GM21825 (cell line): ENCODE results near the gene OIP5.
"Not testable (repeated sequence)": the region's sequence is repeated elsewhere in the genome, so short reads cannot be mapped to it uniquely, and the experiment has no call there.

ENCODE experiments used
- ATAC-seq: cut with Tn5 transposase; IDR thresholded peaks from one replicate; pipeline ENCODE4 v1.9.1; 2021; ENCODE audit warnings: mild to moderate bottlenecking, moderate library complexity; ENCODE audit not compliant: unreplicated experiment

The OIP5 gene

GRCh38 chr15:41304149-41304770, 28.1 kb downstream of the OIP5 start:
- ATAC-seq: no peak

- ATAC-seq: no peak
Measured at GRCh38 chr15:41301587-41301986, 30.8 kb downstream of the OIP5 start.

- not testable (repeated sequence) for ATAC-seq
Measured at GRCh38 chr15:41301139-41301538, 31.3 kb downstream of the OIP5 start.

GRCh38 chr15:41292521-41292920, 39.9 kb downstream of the OIP5 start:
- ATAC-seq: no peak

GRCh38 chr15:41291065-41291631, 41.2 kb downstream of the OIP5 start:
- ATAC-seq: peak; percentile 81

- ATAC-seq: no peak
Measured at GRCh38 chr15:41289953-41290352, 42.4 kb downstream of the OIP5 start.

GRCh38 chr15:41288464-41288863, 43.9 kb downstream of the OIP5 start:
- no peak for ATAC-seq

GRCh38 chr15:41286665-41287333, 45.6 kb downstream of the OIP5 start:
- ATAC-seq: no peak

- no peak for ATAC-seq
Measured at GRCh38 chr15:41285285-41285684, 47.1 kb downstream of the OIP5 start.

- ATAC-seq: peak; percentile 1
Measured at GRCh38 chr15:41284427-41285177, 47.8 kb downstream of the OIP5 start.

GRCh38 chr15:41283653-41284426, 48.6 kb downstream of the OIP5 start:
- peak; percentile 90 for ATAC-seq

- not testable (repeated sequence) for ATAC-seq
Measured at GRCh38 chr15:41282980-41283652, 49.3 kb downstream of the OIP5 start.

GRCh38 chr15:41282436-41282835, 50.0 kb downstream of the OIP5 start:
- not testable (repeated sequence) for ATAC-seq

- ATAC-seq: no peak
Measured at GRCh38 chr15:41281236-41281635, 51.2 kb downstream of the OIP5 start.

- no peak for ATAC-seq
Measured at GRCh38 chr15:41279535-41280283, 52.7 kb downstream of the OIP5 start.

- no peak for ATAC-seq
Measured at GRCh38 chr15:41278319-41278718, 54.1 kb downstream of the OIP5 start.

GRCh38 chr15:41276831-41277230, 55.6 kb downstream of the OIP5 start:
- no peak for ATAC-seq

GRCh38 chr15:41269887-41270286, 62.5 kb downstream of the OIP5 start:
- no peak for ATAC-seq

- ATAC-seq: no peak
Measured at GRCh38 chr15:41263891-41264351, 68.5 kb downstream of the OIP5 start.
